Measurements from ENCODE around the gene MAML2.

MAML2 gene

DNA sequence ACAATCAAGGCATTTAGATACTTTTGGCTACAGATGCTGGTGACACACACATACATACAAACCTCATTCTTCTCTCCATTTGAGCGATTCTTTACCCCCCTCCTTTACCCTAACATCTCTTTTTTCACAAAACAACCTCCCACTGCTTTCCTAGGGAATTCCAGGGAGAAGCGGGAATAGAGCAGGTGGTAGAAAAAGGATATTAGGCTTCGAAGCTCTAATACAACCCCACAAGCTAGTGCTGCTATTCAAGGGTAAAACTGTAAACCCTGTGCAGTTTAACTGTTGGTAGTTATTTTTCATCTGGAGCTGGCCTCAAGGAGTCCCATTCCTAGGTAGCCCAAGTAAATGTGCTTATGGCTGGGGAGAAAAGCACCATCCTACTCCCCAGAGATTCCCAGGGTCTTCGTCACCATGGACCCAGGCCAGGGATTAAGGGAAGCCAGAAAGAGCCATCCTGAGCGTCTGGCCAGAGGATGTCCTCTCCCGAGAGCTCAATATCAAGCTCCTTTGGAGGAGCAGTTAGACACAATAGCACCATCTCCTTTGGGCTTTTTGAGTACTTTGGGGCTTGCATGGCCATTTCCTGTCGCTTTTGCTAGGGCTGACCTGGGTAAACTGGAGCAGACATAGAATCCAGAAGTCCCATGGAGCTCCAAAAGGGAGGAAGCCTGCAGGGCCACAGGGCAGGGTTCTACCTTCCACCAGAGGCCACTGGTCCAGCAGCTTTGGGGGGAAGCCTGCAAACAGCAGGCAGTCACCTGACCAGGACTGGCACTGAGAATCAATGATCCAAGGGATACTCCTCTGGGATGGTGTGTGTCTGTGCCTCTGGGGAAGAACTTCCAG is 3.1 kb downstream of the MAML2 start:
- peak; percentile 8 for DNase-seq (ENCODE audit: low read depth)
- TF ChIP-seq, protein P1, sequence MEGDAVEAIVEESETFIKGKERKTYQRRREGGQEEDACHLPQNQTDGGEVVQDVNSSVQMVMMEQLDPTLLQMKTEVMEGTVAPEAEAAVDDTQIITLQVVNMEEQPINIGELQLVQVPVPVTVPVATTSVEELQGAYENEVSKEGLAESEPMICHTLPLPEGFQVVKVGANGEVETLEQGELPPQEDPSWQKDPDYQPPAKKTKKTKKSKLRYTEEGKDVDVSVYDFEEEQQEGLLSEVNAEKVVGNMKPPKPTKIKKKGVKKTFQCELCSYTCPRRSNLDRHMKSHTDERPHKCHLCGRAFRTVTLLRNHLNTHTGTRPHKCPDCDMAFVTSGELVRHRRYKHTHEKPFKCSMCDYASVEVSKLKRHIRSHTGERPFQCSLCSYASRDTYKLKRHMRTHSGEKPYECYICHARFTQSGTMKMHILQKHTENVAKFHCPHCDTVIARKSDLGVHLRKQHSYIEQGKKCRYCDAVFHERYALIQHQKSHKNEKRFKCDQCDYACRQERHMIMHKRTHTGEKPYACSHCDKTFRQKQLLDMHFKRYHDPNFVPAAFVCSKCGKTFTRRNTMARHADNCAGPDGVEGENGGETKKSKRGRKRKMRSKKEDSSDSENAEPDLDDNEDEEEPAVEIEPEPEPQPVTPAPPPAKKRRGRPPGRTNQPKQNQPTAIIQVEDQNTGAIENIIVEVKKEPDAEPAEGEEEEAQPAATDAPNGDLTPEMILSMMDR (IDR thresholded peaks at IDR 0.05; ENCODE audit: insufficient read depth, low read depth, low read length, missing control alignments), result no peak
- peak overlapping the region; percentile 57 for H3K4me3 ChIP-seq (ENCODE audit: low read depth, low read length)

DNA sequence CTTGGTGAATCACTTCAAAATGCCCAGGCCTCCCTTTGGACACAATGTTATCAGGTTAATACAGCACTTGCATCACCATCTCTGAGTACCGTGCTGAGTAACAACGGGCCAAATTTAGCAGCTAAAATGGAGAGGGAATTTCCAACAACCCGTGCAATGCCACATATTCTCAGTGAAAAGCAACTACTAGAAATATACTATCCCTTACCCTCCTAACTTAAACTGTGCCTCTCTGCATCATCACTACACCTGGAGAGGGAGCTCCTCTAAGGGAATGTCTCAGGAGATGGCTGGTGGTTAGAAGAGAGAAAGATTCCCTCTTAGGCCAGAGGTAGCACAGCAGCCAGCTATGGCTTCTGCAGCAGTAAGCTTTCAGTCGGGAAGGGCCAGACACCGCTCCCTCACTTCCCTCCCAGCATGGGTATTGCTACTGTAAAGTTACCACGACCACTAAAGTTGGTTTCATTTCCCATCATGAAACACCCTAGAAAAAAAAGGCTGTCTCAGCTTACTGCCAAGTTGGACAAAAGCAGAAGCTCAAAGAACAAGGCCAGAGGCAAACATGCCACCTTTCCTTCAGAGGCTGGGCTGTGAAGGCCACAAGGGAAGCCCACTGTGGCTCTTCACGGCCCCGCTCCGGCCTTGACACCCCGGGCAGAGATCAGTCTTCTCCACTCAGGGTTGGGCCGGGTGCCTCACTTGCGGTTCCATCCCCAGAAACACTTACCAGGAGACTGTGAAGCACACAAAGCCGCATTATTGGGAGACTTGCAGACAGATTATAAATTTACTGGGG is 3.9 kb downstream of the MAML2 start:
- H3K4me3 ChIP-seq (ENCODE audit: low read depth, low read length), result peak overlapping the region; percentile 57
- TF ChIP-seq, protein P1 (IDR thresholded peaks at IDR 0.05; ENCODE audit: insufficient read depth, low read depth, low read length, missing control alignments), result no peak
- DNase-seq (ENCODE audit: low read depth), result peak; percentile 87

DNA sequence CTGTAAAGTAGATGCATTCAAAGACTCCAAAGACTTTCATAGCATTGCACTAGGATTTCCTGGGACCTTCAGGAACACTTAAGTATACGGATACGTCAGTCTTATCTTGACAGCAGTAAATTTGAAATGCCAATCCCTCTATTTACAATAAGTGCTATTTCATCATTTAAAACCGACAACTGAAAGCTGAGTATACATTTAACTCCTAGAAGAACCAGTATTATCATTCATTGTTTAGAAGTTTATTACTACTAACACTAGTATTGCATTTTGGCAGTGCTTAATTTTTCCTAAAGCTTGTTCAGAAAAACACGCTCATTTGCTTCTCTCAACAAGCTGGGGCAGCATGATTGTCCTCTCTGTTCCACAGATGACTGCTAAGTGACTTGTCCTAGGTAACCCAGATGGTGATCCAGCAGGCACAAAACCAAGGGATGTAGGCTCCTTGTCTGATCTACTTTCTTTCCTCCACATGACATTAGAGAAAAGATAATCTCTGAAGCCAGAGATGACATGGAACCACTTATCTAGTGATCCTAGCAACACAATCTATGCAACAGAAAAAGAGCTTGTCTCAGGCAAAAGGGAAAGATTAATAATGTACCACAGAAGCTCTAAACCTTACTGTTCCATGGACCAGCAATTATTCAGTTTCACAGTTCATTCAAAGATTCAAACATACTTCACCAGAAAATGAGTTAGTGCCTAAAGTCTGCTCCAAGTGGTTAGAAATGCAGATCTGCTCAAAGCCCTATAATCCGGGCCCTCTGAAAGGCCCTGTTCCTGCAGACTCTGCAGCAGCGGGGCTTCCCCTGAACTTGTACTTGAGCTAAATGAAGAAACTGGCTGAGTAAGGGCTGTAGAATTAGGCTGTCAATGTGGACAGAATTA is 5.2 kb downstream of the MAML2 start:
- H3K4me3 ChIP-seq (ENCODE audit: low read depth, low read length), result peak overlapping the region; percentile 57
- peak; percentile 65 for DNase-seq (ENCODE audit: low read depth)
- TF ChIP-seq, protein P1 (IDR thresholded peaks at IDR 0.05; ENCODE audit: insufficient read depth, low read depth, low read length, missing control alignments), result no peak

DNA sequence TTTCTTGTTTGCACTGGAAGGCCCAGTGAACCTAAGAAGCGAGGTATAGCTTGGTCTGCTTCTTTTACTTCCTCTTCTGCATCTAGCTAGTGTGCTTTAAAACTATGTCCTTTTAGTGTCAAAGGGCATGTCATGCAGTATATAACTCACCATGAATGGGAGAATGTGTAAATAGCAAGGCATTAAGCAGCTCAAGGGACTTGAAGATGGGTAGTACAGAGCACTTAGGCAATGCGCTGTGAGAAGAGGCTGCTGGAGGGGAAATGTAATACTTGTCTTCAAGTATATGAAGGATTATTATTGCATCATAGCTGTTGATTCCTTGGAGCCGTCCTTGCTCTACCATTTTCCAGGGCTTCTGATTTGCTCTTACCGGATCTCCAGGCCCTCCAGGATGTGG is 7.6 kb downstream of the MAML2 start:
- no peak overlapping the region for H3K4me3 ChIP-seq (ENCODE audit: low read depth, low read length)
- DNase-seq (ENCODE audit: low read depth), result no peak
- TF ChIP-seq, protein P1 (IDR thresholded peaks at IDR 0.05; ENCODE audit: insufficient read depth, low read depth, low read length, missing control alignments), result no peak

DNA sequence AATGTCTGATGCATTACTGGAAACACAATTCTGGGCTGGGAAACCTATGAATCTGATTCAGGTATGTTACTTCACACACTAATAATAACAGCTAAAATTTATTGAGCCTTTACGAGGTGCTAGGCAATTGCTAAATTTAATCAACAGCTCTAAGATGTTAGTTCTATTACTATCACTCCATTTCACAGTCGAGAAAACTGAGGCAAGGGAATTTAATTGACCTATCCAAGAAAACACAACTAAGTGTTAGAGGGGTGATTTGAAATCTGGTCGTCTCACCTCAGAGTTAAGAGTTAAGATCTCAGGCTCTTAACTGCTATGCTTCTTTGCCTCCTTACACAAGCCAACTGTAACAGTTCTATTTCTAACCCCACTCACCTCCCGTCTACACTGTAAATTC is 8.8 kb downstream of the MAML2 start:
- TF ChIP-seq, protein P1 (IDR thresholded peaks at IDR 0.05; ENCODE audit: insufficient read depth, low read depth, low read length, missing control alignments), result no peak
- no peak overlapping the region for H3K4me3 ChIP-seq (ENCODE audit: low read depth, low read length)
- no peak for DNase-seq (ENCODE audit: low read depth)

DNA sequence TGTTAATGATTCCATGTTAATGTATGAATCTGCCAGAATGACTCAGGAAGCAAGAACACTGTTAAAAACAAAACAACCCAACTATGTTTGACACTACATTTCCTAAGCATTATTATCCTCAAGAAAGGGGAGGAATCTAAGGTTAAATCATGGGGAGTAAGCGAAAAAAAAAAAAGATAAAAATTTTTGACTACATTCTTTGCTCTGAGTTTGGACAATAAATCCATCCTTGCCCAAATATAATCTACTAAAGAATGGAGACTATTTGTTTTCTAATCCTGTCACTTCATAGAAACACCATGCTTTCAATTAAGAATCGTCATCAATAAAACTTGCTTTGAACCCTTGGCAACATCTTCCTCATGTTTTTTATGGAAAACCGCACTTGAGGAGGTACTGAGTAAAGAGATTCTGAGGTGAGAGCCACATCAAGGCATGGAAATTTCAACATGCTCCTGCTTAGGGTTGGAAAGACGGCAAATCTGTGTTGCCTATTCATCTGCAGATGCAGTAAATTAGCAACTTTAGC is 9.7 kb downstream of the MAML2 start:
- TF ChIP-seq, protein P1 (IDR thresholded peaks at IDR 0.05; ENCODE audit: insufficient read depth, low read depth, low read length, missing control alignments), result no peak
- DNase-seq (ENCODE audit: low read depth), result no peak
- H3K4me3 ChIP-seq (ENCODE audit: low read depth, low read length), result no peak overlapping the region
